Epidermal melanocyte (primary cell): Measurements from ENCODE around the gene MORC3.
A peak's percentile ranks its signal among the peaks of the same experiment; 100 is the strongest.
"Not testable (repeated sequence)": the region's sequence is repeated elsewhere in the genome, so short reads cannot be mapped to it uniquely, and the experiment has no call there.

Experiments used
- DNase-seq: peaks from one replicate; pipeline ENCODE4 v3.0.0; 2011; ENCODE audit warnings: low spot score; ENCODE audit not compliant: insufficient read length

MORC3 gene

GRCh38 chr21:36323032-36323431 is 3.0 kb downstream of the MORC3 start:
- DNase-seq = no peak

- DNase-seq = no peak
These were observed 5.5 kb downstream of the MORC3 start for GRCh38 chr21:36325373-36326010.

- no peak for DNase-seq
These were observed 10.9 kb downstream of the MORC3 start for GRCh38 chr21:36330904-36331303.

GRCh38 chr21:36337099-36337509 is 17.1 kb downstream of the MORC3 start:
- no peak for DNase-seq

- no peak for DNase-seq
These were observed 19.0 kb downstream of the MORC3 start for GRCh38 chr21:36338975-36339374.

GRCh38 chr21:36342581-36342980 is 22.6 kb downstream of the MORC3 start:
- DNase-seq = not testable (repeated sequence)

- DNase-seq = no peak
These were observed 24.9 kb downstream of the MORC3 start for GRCh38 chr21:36344931-36345330.

- DNase-seq = no peak
These were observed 27.4 kb downstream of the MORC3 start for GRCh38 chr21:36347278-36347961.

GRCh38 chr21:36347962-36348328 is 27.9 kb downstream of the MORC3 start:
- DNase-seq = no peak

GRCh38 chr21:36349315-36349714 is 29.3 kb downstream of the MORC3 start:
- DNase-seq = no peak

GRCh38 chr21:36350282-36350910 is 30.4 kb downstream of the MORC3 start:
- DNase-seq = no peak

- no peak for DNase-seq
These were observed 35.1 kb downstream of the MORC3 start for GRCh38 chr21:36354918-36355680.

GRCh38 chr21:36355868-36356267 is 35.9 kb downstream of the MORC3 start:
- DNase-seq = no peak

- no peak for DNase-seq
These were observed 39.2 kb downstream of the MORC3 start for GRCh38 chr21:36359185-36359584.

GRCh38 chr21:36369064-36369685 is 49.2 kb downstream of the MORC3 start:
- no peak for DNase-seq

- no peak for DNase-seq
These were observed 56.0 kb downstream of the MORC3 start for GRCh38 chr21:36375994-36376393.

- DNase-seq = peak; percentile 23
These were observed 57.4 kb downstream of the MORC3 start for GRCh38 chr21:36377391-36377842.

GRCh38 chr21:36379251-36379650 is 59.3 kb downstream of the MORC3 start:
- DNase-seq = no peak

GRCh38 chr21:36381841-36382589 is 62.0 kb downstream of the MORC3 start:
- no peak for DNase-seq

- DNase-seq = not testable (repeated sequence)
These were observed 62.7 kb downstream of the MORC3 start for GRCh38 chr21:36382722-36383121.

- no peak for DNase-seq
These were observed 64.9 kb downstream of the MORC3 start for GRCh38 chr21:36384885-36385232.
